Smooth muscle cell (in vitro differentiated cells): ENCODE results near the gene LRIF1. TPM values are rescaled to one million over a fixed set of nuclear protein-coding genes. Genes with fewer than 3 reads are reported as not detected.
"Not testable (repeated sequence)": the region's sequence is repeated elsewhere in the genome, so short reads cannot be mapped to it uniquely, and the experiment has no call there.

Source experiments
- DNase-seq: peaks from one replicate; lab custom pipeline; 2025; ENCODE audit not compliant: unreplicated experiment; lab: John Stamatoyannopoulos, UW
- H2AFZ ChIP-seq: fragments of 200-600 bp; sonication (generic); 2 replicates; pipeline ENCODE4 v1.6.0; 2016; ENCODE audit warnings: antibody characterized with exemption, low read depth, mild to moderate bottlenecking
- H3F3A ChIP-seq: fragments of 200-600 bp; sonication (generic); 2 replicates; pipeline ENCODE4 v1.6.0; 2017; ENCODE audit warnings: antibody characterized with exemption, low read depth
- H3K27ac ChIP-seq: fragments of 200-600 bp; sonication (generic); 2 replicates; pipeline ENCODE4 v1.5.1; 2016; ENCODE audit warnings: low read depth, mild to moderate bottlenecking
- H3K27me3 ChIP-seq: fragments of 200-600 bp; sonication (generic); 2 replicates; pipeline ENCODE4 v1.6.1; 2016; ENCODE audit warnings: low read depth, mild to moderate bottlenecking
- H3K36me3 ChIP-seq: fragments of 200-600 bp; sonication (generic); 2 replicates; pipeline ENCODE4 v1.5.1; 2016; ENCODE audit warnings: low read depth
- H3K4me1 ChIP-seq: fragments of 200-600 bp; sonication (generic); 2 replicates; pipeline ENCODE4 v1.5.1; 2016; ENCODE audit warnings: low read depth
- H3K4me2 ChIP-seq: fragments of 200-600 bp; sonication (generic); 2 replicates; pipeline ENCODE4 v1.6.0; 2016; ENCODE audit warnings: mild to moderate bottlenecking
- H3K4me3 ChIP-seq: fragments of 200-600 bp; sonication (generic); 2 replicates; pipeline ENCODE4 v1.5.1; 2016; ENCODE audit warnings: mild to moderate bottlenecking
- H3K79me2 ChIP-seq: fragments of 200-600 bp; sonication (generic); 2 replicates; pipeline ENCODE4 v1.6.0; 2016; ENCODE audit warnings: low read depth, mild to moderate bottlenecking
- H3K9ac ChIP-seq: fragments of 200-600 bp; sonication (generic); 2 replicates; pipeline ENCODE4 v1.6.0; 2016; ENCODE audit warnings: low read depth
- H3K9me3 ChIP-seq: fragments of 200-600 bp; sonication (generic); replicated peaks from 2 replicates; pipeline ENCODE4 v1.5.1; 2016; ENCODE audit warnings: low read depth
- H4K20me1 ChIP-seq: fragments of 200-600 bp; sonication (generic); 2 replicates; pipeline ENCODE4 v1.6.0; 2016; ENCODE audit warnings: low read depth
- CTCF ChIP-seq: fragments of 200-600 bp; sonication (generic); IDR thresholded peaks from 2 replicates; pipeline ENCODE4 v1.5.1; 2017; ENCODE audit warnings: borderline replicate concordance, mild to moderate bottlenecking, antibody characterized with exemption; ENCODE audit not compliant: insufficient read depth, poor library complexity, severe bottlenecking
- WGBS: methylation state at CpG from one replicate; pipeline ENCODE4 v1.1.7; 2016; ENCODE audit warnings: low lambda C conversion rate; 5-methylcytosine and 5-hydroxymethylcytosine counted together
- polyA plus RNA-seq: library from polyadenylated mRNA; unstranded; fragments of >200 nt; fragmentation: Nextera tagmentation; extraction: Ambion mirVana; gene quantifications from 2 replicates; pipeline ENCODE4 v1.2.1, GENCODE V29; 2016
- total RNA-seq: library from RNA; depleted of rRNA; stranded (reverse); fragments of >200 nt; gene quantifications from 2 replicates; pipeline ENCODE4 v1.2.3, GENCODE V29; 2014

LRIF1 gene
- total and polyA plus RNA-seq, 2 experiments from 2014 or later, result 20.7 to 31.7 TPM

GRCh38 chr1:110992329-110992728 lies 28.6 kb upstream of the LRIF1 start:
- 17% methylated on average over 2 of the region's 2 CpGs for WGBS
- H3K9me3 ChIP-seq, H3K79me2 ChIP-seq, H3F3A ChIP-seq, H3K4me3 ChIP-seq, H3K36me3 ChIP-seq, H3K4me2 ChIP-seq, H2AFZ ChIP-seq, DNase-seq, H3K9ac ChIP-seq, H3K27me3 ChIP-seq, H3K4me1 ChIP-seq, H3K27ac ChIP-seq, H4K20me1 ChIP-seq: not testable (repeated sequence)
- peak; percentile 18 for TF ChIP-seq CTCF

GRCh38 chr1:110991295-110991694 lies 27.6 kb upstream of the LRIF1 start:
- not testable (repeated sequence) for H3K9me3 ChIP-seq
- WGBS, result 68% methylated on average over 1 of the region's 1 CpG

DNA sequence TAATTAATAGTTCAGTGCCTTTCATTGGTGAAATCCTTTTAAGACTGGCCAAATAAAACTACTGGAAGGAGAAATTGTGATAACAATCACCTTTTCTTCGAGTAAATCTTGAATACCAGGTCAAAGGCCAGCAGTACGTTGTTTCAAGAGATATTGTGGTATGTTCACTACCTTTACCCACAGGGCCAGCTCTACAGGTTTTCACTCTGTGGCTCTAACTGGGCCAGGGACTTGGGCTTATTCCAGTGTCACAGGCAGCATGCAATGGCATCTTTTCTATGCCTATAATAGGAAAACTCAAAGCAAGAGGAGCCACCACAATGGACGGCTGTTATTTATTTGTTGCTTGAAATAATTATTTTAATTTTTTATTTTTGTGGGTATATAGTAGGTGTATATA lies 26.8 kb upstream of the LRIF1 start:
- H3K4me1 ChIP-seq, result no peaks in the 10 kb centered on the region
- peaks cover 3% of the 10 kb centered on the region for H3K27me3 ChIP-seq
- H3K27ac ChIP-seq, result no peak overlapping the region
- TF ChIP-seq CTCF, result no peak
- no peaks in the 10 kb centered on the region for H3K79me2 ChIP-seq
- no peaks in the 10 kb centered on the region for H4K20me1 ChIP-seq
- no peaks in the 10 kb centered on the region for H3F3A ChIP-seq
- no peak overlapping the region for H3K4me3 ChIP-seq
- H3K9ac ChIP-seq, result no peak overlapping the region
- no peaks in the 10 kb centered on the region for H3K36me3 ChIP-seq
- DNase-seq, result no peak
- no peak overlapping the region for H3K4me2 ChIP-seq
- 80% methylated on average over 3 of the region's 3 CpGs for WGBS
- H2AFZ ChIP-seq, result no peak overlapping the region
- no peaks in the 10 kb centered on the region for H3K9me3 ChIP-seq

More at GRCh38 chr1:110991295-110991694, 27.6 kb upstream of the LRIF1 start:
- DNase-seq, H3K4me2 ChIP-seq, H3K4me3 ChIP-seq, H4K20me1 ChIP-seq, H3K79me2 ChIP-seq, H3K36me3 ChIP-seq, H3K4me1 ChIP-seq, H3F3A ChIP-seq, H3K9ac ChIP-seq, H3K27me3 ChIP-seq, H3K27ac ChIP-seq, H2AFZ ChIP-seq: not testable (repeated sequence)

- Histone ChIP-seq H3K79me2 (no peaks in the 10 kb centered on the region), H3K36me3 (no peaks in the 10 kb centered on the region), H3K4me2 (no peak overlapping the region), H3K9ac (no peak overlapping the region), H3K27me3 (no peaks in the 10 kb centered on the region), H3K4me3 (no peak overlapping the region), H3K27ac (no peak overlapping the region), H4K20me1 (no peaks in the 10 kb centered on the region), H3K4me1 (no peaks in the 10 kb centered on the region), H2AFZ (no peak overlapping the region), H3K9me3 (no peaks in the 10 kb centered on the region), H3F3A (no peaks in the 10 kb centered on the region)
- no peak for DNase-seq
- TF ChIP-seq CTCF, result no peak
These were observed 22.7 kb upstream of the LRIF1 start for GRCh38 chr1:110986407-110986891.
